ENCODE data around the gene MACF1.

DNA sequence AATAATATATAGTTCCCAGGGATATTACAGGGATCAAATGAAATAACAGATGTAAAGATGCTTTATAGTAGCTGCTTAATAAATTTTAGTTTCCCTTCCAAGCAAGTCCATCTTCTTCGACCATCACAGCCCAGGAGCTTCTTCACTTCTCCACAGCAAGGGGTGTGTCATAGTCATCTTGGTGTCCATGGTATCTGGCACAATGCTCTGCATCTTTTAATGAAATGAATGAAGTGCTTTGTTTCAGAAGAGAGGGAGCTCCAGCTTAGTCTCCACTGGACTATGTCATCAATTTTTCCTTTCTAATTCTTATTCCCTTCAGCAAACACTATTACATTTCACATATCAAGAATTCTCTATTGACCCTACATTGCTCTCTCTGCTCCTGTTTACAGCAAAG lies 4.9 kb upstream of the MACF1 start:
- TF ChIP-seq, protein P1, sequence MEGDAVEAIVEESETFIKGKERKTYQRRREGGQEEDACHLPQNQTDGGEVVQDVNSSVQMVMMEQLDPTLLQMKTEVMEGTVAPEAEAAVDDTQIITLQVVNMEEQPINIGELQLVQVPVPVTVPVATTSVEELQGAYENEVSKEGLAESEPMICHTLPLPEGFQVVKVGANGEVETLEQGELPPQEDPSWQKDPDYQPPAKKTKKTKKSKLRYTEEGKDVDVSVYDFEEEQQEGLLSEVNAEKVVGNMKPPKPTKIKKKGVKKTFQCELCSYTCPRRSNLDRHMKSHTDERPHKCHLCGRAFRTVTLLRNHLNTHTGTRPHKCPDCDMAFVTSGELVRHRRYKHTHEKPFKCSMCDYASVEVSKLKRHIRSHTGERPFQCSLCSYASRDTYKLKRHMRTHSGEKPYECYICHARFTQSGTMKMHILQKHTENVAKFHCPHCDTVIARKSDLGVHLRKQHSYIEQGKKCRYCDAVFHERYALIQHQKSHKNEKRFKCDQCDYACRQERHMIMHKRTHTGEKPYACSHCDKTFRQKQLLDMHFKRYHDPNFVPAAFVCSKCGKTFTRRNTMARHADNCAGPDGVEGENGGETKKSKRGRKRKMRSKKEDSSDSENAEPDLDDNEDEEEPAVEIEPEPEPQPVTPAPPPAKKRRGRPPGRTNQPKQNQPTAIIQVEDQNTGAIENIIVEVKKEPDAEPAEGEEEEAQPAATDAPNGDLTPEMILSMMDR (IDR thresholded peaks at IDR 0.05), result no peak
- TF ChIP-seq POLR2AphosphoS5 (IDR thresholded peaks at IDR 0.05), result no peak
